GM12872 (cell line): Measurements from ENCODE around the gene NGEF.

Experiments used
- TF ChIP-seq, protein P1 (sequence below): IDR thresholded peaks from 3 replicates; pipeline ENCODE4 v1.5.1; 2011; ENCODE audit warnings: low read depth, mild to moderate bottlenecking, low read length, moderate library complexity; ENCODE audit not compliant: insufficient read depth

NGEF gene

DNA sequence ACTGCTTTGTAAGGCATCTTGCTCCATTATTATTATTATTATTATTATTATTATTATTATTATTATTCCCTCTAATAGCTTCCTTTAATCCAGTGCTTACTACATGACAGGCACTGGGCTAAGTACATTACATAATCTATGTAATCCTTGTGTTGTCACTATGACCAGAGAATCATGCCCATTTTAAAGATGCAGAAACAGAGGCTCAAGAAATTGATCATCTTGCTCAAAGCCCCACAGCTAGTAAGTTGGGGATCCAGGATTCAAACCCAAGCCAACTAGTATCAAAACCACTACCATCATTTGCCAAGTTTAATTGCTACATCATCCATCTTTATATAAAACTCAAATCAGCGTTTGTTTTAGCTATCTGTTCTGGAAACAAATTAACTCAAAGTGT is 594 bp upstream of the NGEF start:
- TF ChIP-seq, protein P1, sequence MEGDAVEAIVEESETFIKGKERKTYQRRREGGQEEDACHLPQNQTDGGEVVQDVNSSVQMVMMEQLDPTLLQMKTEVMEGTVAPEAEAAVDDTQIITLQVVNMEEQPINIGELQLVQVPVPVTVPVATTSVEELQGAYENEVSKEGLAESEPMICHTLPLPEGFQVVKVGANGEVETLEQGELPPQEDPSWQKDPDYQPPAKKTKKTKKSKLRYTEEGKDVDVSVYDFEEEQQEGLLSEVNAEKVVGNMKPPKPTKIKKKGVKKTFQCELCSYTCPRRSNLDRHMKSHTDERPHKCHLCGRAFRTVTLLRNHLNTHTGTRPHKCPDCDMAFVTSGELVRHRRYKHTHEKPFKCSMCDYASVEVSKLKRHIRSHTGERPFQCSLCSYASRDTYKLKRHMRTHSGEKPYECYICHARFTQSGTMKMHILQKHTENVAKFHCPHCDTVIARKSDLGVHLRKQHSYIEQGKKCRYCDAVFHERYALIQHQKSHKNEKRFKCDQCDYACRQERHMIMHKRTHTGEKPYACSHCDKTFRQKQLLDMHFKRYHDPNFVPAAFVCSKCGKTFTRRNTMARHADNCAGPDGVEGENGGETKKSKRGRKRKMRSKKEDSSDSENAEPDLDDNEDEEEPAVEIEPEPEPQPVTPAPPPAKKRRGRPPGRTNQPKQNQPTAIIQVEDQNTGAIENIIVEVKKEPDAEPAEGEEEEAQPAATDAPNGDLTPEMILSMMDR = no peak

GRCh38 chr2:233012301-233012971 is 620 bp downstream of the NGEF start:
- TF ChIP-seq, protein P1 = no peak

DNA sequence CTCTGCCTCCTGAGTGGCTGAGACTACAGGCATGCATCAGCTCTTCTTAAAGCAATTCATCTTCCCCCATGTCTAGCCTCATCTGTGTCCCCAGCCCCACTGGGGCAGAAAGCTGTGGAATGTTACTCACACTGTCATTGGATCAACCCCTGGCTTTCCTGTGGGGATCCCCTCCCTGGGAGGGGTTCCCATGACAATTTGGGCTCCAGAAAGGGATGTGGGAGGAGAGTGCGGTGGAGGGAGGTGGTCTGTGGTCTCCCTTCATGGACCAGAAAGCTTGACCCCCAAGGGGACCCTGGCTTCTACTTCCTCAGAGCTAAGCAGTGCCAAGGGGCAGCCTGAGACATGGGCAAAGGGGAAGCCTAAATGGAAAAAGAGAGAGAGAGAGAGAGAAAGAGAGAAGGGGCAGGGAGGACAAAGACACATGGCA is 1.3 kb downstream of the NGEF start:
- TF ChIP-seq, protein P1 = no peak

DNA sequence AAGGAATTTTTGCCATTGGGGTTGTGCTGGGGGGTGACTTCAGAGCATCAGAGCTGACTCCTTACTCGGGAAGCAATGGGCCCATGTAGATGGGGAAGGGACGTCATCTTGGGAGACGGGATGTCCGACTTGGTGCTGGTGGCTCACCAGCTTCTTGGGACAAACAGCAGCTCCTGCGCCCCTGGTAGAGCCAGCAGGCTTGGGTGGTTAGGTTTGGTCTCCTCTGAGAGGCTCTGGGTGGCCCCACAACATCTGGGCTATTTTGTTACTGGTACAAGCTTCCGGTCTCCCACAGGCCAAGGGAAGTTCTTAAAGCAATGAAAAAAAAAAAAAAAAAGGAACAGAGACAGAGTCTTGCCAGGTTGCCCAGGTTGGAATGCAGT is 1.8 kb downstream of the NGEF start:
- TF ChIP-seq, protein P1 = no peak

- TF ChIP-seq, protein P1 = no peak
These were observed 2.3 kb downstream of the NGEF start for GRCh38 chr2:233010569-233011267.

DNA sequence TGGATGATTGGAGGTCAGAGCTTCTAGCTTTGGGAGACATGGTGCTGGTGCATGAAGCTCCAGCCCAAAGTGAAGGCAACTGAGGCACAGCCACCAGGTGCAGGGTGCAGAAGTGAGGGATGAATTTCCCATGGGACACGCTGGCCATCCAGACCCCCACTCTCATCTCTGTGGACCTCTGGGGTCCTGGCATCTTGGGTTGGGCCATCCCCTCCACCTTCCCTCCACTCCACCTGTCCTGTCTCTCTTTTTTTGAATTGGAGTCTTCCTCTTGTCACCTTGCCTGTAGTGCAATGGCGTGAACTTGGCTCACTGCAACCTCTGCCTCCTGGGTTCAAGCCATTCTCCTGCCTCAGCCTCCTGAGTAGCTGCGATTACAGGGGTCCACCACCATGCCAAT is 3.4 kb downstream of the NGEF start:
- TF ChIP-seq, protein P1 = no peak

- TF ChIP-seq, protein P1 = no peak
These were observed 5.3 kb downstream of the NGEF start for GRCh38 chr2:233007739-233008138.
